Body of pancreas (tissue), 4 donors: ENCODE measurements around the gene ARRDC2. TPM values are rescaled to one million over a fixed set of nuclear protein-coding genes. Genes with fewer than 3 reads are reported as not detected.

Experiments used
- ATAC-seq: fragments of 150-250 bp; one replicate; pipeline ENCODE4 v1.9.1; 2016
- DNase-seq, 4 donors: peaks; one replicate each; pipeline ENCODE4 v3.0.0-alpha.2; 2019
- H3K27ac ChIP-seq, 4 donors: fragments of 200-600 bp; sonication (generic); 1 replicate in 3 of 4; 2 replicates in 1 of 4; pipeline versions ENCODE4 v1.5.1 to v1.6.1; 2016 to 2019; ENCODE audit warnings: mild to moderate bottlenecking in 1 of 4, mixed read lengths in 1 of 4, moderate library complexity in 1 of 4
- H3K27me3 ChIP-seq, 2 donors: fragments of 200-600 bp; sonication (generic); one replicate each; pipeline ENCODE4 v1.6.0; 2016; ENCODE audit warnings: mild to moderate bottlenecking in 1 of 2
- H3K36me3 ChIP-seq, 2 donors: fragments of 200-600 bp; sonication (generic); replicated peaks in 1 of 2; 2 replicates each; pipeline ENCODE4 v1.5.1; 2016; ENCODE audit warnings: low read depth in 2 of 2; ENCODE audit not compliant: insufficient read depth in 1 of 2
- H3K4me1 ChIP-seq: fragments of 200-600 bp; sonication (generic); one replicate; pipeline ENCODE4 v1.6.0; 2016
- H3K4me3 ChIP-seq, 2 donors: fragments of 200-600 bp; sonication (generic); 1 replicate in 1 of 2; 2 replicates in 1 of 2; pipeline ENCODE4 v1.5.1; 2016 to 2019
- H3K9me3 ChIP-seq, 3 donors: fragments of 200-600 bp; sonication (generic); 1 replicate in 2 of 3; 2 replicates in 1 of 3; pipeline ENCODE4 v1.5.1; 2016
- POLR2A ChIP-seq, 3 donors: fragments of 450-650 bp; IDR thresholded peaks; one replicate each; pipeline ENCODE4 v1.6.1; 2016; ENCODE audit warnings: antibody characterized with exemption in 3 of 3, mild to moderate bottlenecking in 2 of 3
- WGBS, 2 donors: methylation state at CpG; one replicate each; pipeline ENCODE4 v1.1.5; 2017; 5-methylcytosine and 5-hydroxymethylcytosine counted together
- intact Hi-C: fragments of 100-400 bp; cut with DNase I; formaldehyde crosslinking; loops from one replicate; pipeline ENCODE4 v1.15.1; 2023
- total RNA-seq, 2 donors: library from RNA; depleted of rRNA; stranded (reverse); fragments of >200 nt; gene quantifications; one replicate each; pipeline ENCODE4 v1.1.0, GENCODE V29; 2016
- TF ChIP-seq, protein P1 (sequence below), 7 experiments: fragments of 450-650 bp in 4 of 7; fragments of 200-600 bp in 3 of 7; sonication (generic) in 3 of 7; IDR thresholded peaks; one replicate each; pipeline ENCODE4 v1.5.1; 2016 to 2019; ENCODE audit warnings: antibody characterized with exemption in 7 of 7

Gene ARRDC2
- total RNA-seq, 2 donors from 2014 or later, result 23.1 to 30.1 TPM

GRCh38 chr19:17966550-17967256, 41.3 kb upstream of the ARRDC2 start, which contains the start of gene KCNN1:
TSS of gene KCNN1 (plus strand) at chr19:17967107. CDS start at chr19:17973889, 6,782 bp downstream.
- Histone ChIP-seq H3K36me3 (no peaks in the 10 kb centered on the region), H3K9me3 (no peaks in the 10 kb centered on the region), H3K4me3 (no peak within 1 kb of the TSS), H3K27me3 (peaks cover 0 to 14% of the 10 kb centered on the region in 2 donors), H3K4me1 (no peaks in the 10 kb centered on the region), H3K27ac (no peak within 1 kb of the TSS)
- ATAC-seq, result no peak
- TF ChIP-seq, protein P1, sequence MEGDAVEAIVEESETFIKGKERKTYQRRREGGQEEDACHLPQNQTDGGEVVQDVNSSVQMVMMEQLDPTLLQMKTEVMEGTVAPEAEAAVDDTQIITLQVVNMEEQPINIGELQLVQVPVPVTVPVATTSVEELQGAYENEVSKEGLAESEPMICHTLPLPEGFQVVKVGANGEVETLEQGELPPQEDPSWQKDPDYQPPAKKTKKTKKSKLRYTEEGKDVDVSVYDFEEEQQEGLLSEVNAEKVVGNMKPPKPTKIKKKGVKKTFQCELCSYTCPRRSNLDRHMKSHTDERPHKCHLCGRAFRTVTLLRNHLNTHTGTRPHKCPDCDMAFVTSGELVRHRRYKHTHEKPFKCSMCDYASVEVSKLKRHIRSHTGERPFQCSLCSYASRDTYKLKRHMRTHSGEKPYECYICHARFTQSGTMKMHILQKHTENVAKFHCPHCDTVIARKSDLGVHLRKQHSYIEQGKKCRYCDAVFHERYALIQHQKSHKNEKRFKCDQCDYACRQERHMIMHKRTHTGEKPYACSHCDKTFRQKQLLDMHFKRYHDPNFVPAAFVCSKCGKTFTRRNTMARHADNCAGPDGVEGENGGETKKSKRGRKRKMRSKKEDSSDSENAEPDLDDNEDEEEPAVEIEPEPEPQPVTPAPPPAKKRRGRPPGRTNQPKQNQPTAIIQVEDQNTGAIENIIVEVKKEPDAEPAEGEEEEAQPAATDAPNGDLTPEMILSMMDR (IDR thresholded peaks at IDR 0.05), result no peak
- TF ChIP-seq POLR2A (IDR thresholded peaks at IDR 0.05), result no peak
- WGBS, 2 donors, result 8 to 23% methylated on average over 6 to 51 of the region's 59 CpGs
- DNase-seq, result no peak
- intact Hi-C loops, result no loop called here

- H3K36me3 ChIP-seq, result no peaks in the 10 kb centered on the region
- no peak for DNase-seq
- H3K27me3 ChIP-seq, result peaks cover 0 to 14% of the 10 kb centered on the region in 2 donors
- no peaks in the 10 kb centered on the region for H3K4me1 ChIP-seq
- H3K4me3 ChIP-seq, result no peak overlapping the region
- no peak for ATAC-seq
- H3K27ac ChIP-seq, result no peak overlapping the region
- H3K9me3 ChIP-seq, result no peaks in the 10 kb centered on the region
- no peak for TF ChIP-seq POLR2A (IDR thresholded peaks at IDR 0.05)
- TF ChIP-seq, protein P1 (IDR thresholded peaks at IDR 0.05), result no peak
- intact Hi-C loops, result no loop called here
- 0 to 10% methylated on average over 9 to 32 of the region's 35 CpGs for WGBS, 2 donors
These were observed 40.5 kb upstream of the ARRDC2 start for GRCh38 chr19:17967257-17968051.

DNA sequence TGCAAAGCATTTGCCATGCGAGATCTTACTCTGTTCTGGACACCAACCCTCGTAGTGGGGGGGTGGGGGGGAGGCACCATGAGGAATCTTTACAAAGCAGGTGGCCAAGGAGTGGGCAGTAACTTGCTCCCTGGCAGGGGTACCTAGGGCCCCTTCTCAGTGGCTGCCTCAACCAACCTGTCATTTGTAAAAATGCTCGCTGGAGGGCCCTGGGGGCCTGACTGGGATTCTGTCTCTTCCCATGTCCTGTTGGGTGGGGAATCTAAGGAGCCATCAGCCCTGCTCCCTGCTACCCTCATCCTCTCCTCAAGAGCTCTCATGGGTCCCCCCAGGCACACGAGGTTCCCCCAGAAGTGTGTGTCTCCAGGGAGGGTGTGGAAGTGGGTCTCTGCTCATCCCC, 39.6 kb upstream of the ARRDC2 start:
- Histone ChIP-seq H3K27me3 (peaks cover 0 to 14% of the 10 kb centered on the region in 2 donors), H3K27ac (no peak overlapping the region), H3K4me1 (no peaks in the 10 kb centered on the region), H3K4me3 (no peak overlapping the region), H3K9me3 (no peaks in the 10 kb centered on the region), H3K36me3 (no peaks in the 10 kb centered on the region)
- 68% methylated on average over 4 of the region's 4 CpGs; no CpG with 5 or more reads in 1 of the 2 donors for WGBS, 2 donors
- TF ChIP-seq, protein P1 (IDR thresholded peaks at IDR 0.05), result no peak
- TF ChIP-seq POLR2A (IDR thresholded peaks at IDR 0.05), result no peak
- no peak for DNase-seq
- intact Hi-C loops, result no loop called here
- no peak for ATAC-seq

GRCh38 chr19:17969096-17969792, 38.7 kb upstream of the ARRDC2 start:
- H3K27ac ChIP-seq, result no peak overlapping the region
- ATAC-seq, result no peak
- no peaks in the 10 kb centered on the region for H3K4me1 ChIP-seq
- 74 to 80% methylated on average over 12 to 19 of the region's 19 CpGs for WGBS, 2 donors
- peaks cover 0 to 14% of the 10 kb centered on the region in 2 donors for H3K27me3 ChIP-seq
- intact Hi-C loops, result no loop called here
- no peak overlapping the region for H3K4me3 ChIP-seq
- H3K9me3 ChIP-seq, result no peaks in the 10 kb centered on the region
- H3K36me3 ChIP-seq, result no peaks in the 10 kb centered on the region
- no peak for DNase-seq
- no peak for TF ChIP-seq POLR2A (IDR thresholded peaks at IDR 0.05)
- TF ChIP-seq, protein P1 (IDR thresholded peaks at IDR 0.05), result no peak
